HuH-7 (cell line): Measurements from ENCODE around the gene MRAP2.

ENCODE experiments used
- DNase-seq: peaks from one replicate; pipeline ENCODE4 v3.0.0; 2011; ENCODE audit warnings: low spot score

Gene MRAP2

GRCh38 chr6:84135291-84135690, 101.7 kb downstream of the MRAP2 start:
- no peak for DNase-seq

- DNase-seq, result no peak
These were observed 102.9 kb downstream of the MRAP2 start for GRCh38 chr6:84136364-84137050.

- no peak for DNase-seq
These were observed 103.4 kb downstream of the MRAP2 start for GRCh38 chr6:84137051-84137375.

GRCh38 chr6:84137989-84138575, 104.5 kb downstream of the MRAP2 start:
- DNase-seq, result no peak

GRCh38 chr6:84139311-84139710, 105.7 kb downstream of the MRAP2 start:
- no peak for DNase-seq
